HFFc6 (cell line): ENCODE results near the gene NCAM2. TPM values are rescaled to one million over a fixed set of nuclear protein-coding genes. Genes with fewer than 3 reads are reported as not detected.

Source experiments
- DNase-seq: peaks from one replicate; pipeline ENCODE4 v3.0.0-alpha.2; 2018
- H3K27ac Mint-ChIP-seq: 2 replicates; pipeline ENCODE4 v1.8.0; 2020; ENCODE audit warnings: mild to moderate bottlenecking, mixed read lengths
- H3K27me3 Mint-ChIP-seq: 2 replicates; pipeline ENCODE4 v1.8.0; 2021; ENCODE audit warnings: mild to moderate bottlenecking, moderate library complexity, mixed read lengths; ENCODE audit not compliant: insufficient read depth
- H3K36me3 Mint-ChIP-seq: 2 replicates; pipeline ENCODE4 v1.8.0; 2021; ENCODE audit warnings: low read depth, mixed read lengths
- H3K4me1 Mint-ChIP-seq: 2 replicates; pipeline ENCODE4 v1.8.0; 2020; ENCODE audit warnings: low read depth, mixed read lengths
- H3K4me3 Mint-ChIP-seq: 2 replicates; pipeline ENCODE4 v1.8.0; 2020; ENCODE audit warnings: mild to moderate bottlenecking, moderate library complexity, mixed read lengths
- H3K9me3 Mint-ChIP-seq: 2 replicates; pipeline ENCODE4 v1.8.0; 2020; ENCODE audit warnings: mild to moderate bottlenecking, mixed read lengths
- CTCF ChIP-seq: fragments of 200-600 bp; sonication (generic); IDR thresholded peaks from 2 replicates; pipeline ENCODE4 v1.5.0; 2021; ENCODE audit warnings: antibody characterized with exemption, mild to moderate bottlenecking
- total RNA-seq, 6 experiments: library from RNA; stranded (reverse); fragmentation: NEBNext Ultra II Directional; extraction: Animal tissue kit (Norgen Biotek cat#: 25700); gene quantifications; 2 replicates in 1 of 6; 3 replicates in 5 of 6; pipeline ENCODE4 v1.2.3, GENCODE V29; 2021

Gene NCAM2
- total RNA-seq, 6 experiments from 2014 or later: 2.2 to 10.2 (median 8.8) TPM

- H3K4me3 Mint-ChIP-seq: no peak overlapping the region
- no peaks in the 10 kb centered on the region for H3K4me1 Mint-ChIP-seq
- H3K27me3 Mint-ChIP-seq: no peaks in the 10 kb centered on the region
- no peak for TF ChIP-seq CTCF
- no peaks in the 10 kb centered on the region for H3K36me3 Mint-ChIP-seq
- no peaks in the 10 kb centered on the region for H3K9me3 Mint-ChIP-seq
- no peak for DNase-seq
- no peak overlapping the region for H3K27ac Mint-ChIP-seq
These were observed 532.5 kb downstream of the NCAM2 start for GRCh38 chr21:21530680-21531079.

GRCh38 chr21:21547368-21547953 is 549.3 kb downstream of the NCAM2 start:
- Mint-ChIP-seq H3K4me3 (peak overlapping the region; percentile 77; the same call in 1 of the 2 replicates), H3K27me3 (no peaks in the 10 kb centered on the region), H3K27ac (peak overlapping the region; percentile 38; the same call in 1 of the 2 replicates), H3K36me3 (no peaks in the 10 kb centered on the region), H3K4me1 (peaks cover 12% of the 10 kb centered on the region; the same call in 1 of the 2 replicates), H3K9me3 (no peaks in the 10 kb centered on the region)
- no peak for DNase-seq
- TF ChIP-seq CTCF: no peak

GRCh38 chr21:21559285-21560045 is 561.3 kb downstream of the NCAM2 start:
- peaks cover 2% of the 10 kb centered on the region; the same call in 1 of the 2 replicates for H3K27me3 Mint-ChIP-seq
- no peak for TF ChIP-seq CTCF
- peaks cover 9% of the 10 kb centered on the region; the same call in 1 of the 2 replicates for H3K4me1 Mint-ChIP-seq
- DNase-seq: no peak
- H3K27ac Mint-ChIP-seq: no peak overlapping the region
- H3K4me3 Mint-ChIP-seq: no peak overlapping the region
- peaks cover 20% of the 10 kb centered on the region for H3K9me3 Mint-ChIP-seq
- peaks cover 14% of the 10 kb centered on the region; the same call in 1 of the 2 replicates for H3K36me3 Mint-ChIP-seq
